GM21529 (cell line): ENCODE data around the gene SAMM50.

ENCODE experiments used
- ATAC-seq: cut with Tn5 transposase; IDR thresholded peaks from one replicate; pipeline ENCODE4 v1.9.1; 2021; ENCODE audit not compliant: unreplicated experiment

SAMM50 gene

GRCh38 chr22:43976861-43977795, 21.9 kb downstream of the SAMM50 start:
- ATAC-seq: no peak

GRCh38 chr22:43978558-43978957, 23.3 kb downstream of the SAMM50 start:
- ATAC-seq: no peak

- no peak for ATAC-seq
These were observed 25.3 kb downstream of the SAMM50 start for GRCh38 chr22:43980579-43980978.

GRCh38 chr22:43980996-43981395, 25.8 kb downstream of the SAMM50 start:
- no peak for ATAC-seq

GRCh38 chr22:43983808-43984207, 28.6 kb downstream of the SAMM50 start:
- ATAC-seq: no peak

GRCh38 chr22:43985532-43985931, 30.3 kb downstream of the SAMM50 start:
- ATAC-seq: no peak

GRCh38 chr22:43988116-43988820, 33.0 kb downstream of the SAMM50 start:
- ATAC-seq: no peak

GRCh38 chr22:43988960-43989359, 33.7 kb downstream of the SAMM50 start:
- no peak for ATAC-seq

- ATAC-seq: no peak
These were observed 34.8 kb downstream of the SAMM50 start for GRCh38 chr22:43990044-43990443.

- ATAC-seq: no peak
These were observed 36.2 kb downstream of the SAMM50 start for GRCh38 chr22:43991316-43992020.

- no peak for ATAC-seq
These were observed 37.1 kb downstream of the SAMM50 start for GRCh38 chr22:43992331-43992821.

GRCh38 chr22:43993072-43993760, 38.0 kb downstream of the SAMM50 start:
- no peak for ATAC-seq

- no peak for ATAC-seq
These were observed 38.8 kb downstream of the SAMM50 start for GRCh38 chr22:43994006-43994405.

GRCh38 chr22:43994416-43994815, 39.2 kb downstream of the SAMM50 start:
- ATAC-seq: no peak

GRCh38 chr22:43995057-43995685, 39.9 kb downstream of the SAMM50 start:
- peak; percentile 7 for ATAC-seq

- peak; percentile 19 for ATAC-seq
These were observed 40.5 kb downstream of the SAMM50 start for GRCh38 chr22:43995798-43996169.

GRCh38 chr22:43996170-43996980, 41.1 kb downstream of the SAMM50 start:
- peak; percentile 58 for ATAC-seq

GRCh38 chr22:43996981-43997265, 41.7 kb downstream of the SAMM50 start:
- ATAC-seq: no peak

- ATAC-seq: no peak
These were observed 43.5 kb downstream of the SAMM50 start for GRCh38 chr22:43998679-43999264.
